HG02938 (cell line): ENCODE results near the gene TPD52L1.
"Not testable (repeated sequence)": the region's sequence is repeated elsewhere in the genome, so short reads cannot be mapped to it uniquely, and the experiment has no call there.

Experiments used
- ATAC-seq: cut with Tn5 transposase; IDR thresholded peaks from one replicate; pipeline ENCODE4 v1.9.1; 2021; ENCODE audit warnings: mild to moderate bottlenecking, moderate library complexity; ENCODE audit not compliant: unreplicated experiment

The TPD52L1 gene

DNA sequence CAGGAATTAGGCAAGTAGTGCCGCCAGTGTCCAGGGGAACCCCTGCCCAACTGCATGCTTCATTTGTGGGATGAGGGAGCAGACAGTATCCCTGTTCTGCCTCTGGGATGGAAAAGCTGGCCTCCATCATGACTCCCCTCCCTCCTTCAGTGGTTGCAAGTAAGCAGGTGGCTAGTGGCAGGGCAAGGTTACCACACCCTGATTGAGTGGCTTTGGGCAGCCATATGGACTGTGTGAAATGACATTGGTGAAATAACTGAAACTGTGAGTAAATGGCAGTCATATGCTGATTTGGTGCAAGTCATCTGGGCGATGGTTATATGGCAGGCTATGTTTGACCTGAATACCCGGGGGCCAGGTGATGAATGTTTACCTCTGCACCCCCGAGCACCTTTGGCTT, 115.2 kb downstream of the TPD52L1 start:
- ATAC-seq = no peak

- ATAC-seq = no peak
Measured at GRCh38 chr6:125269328-125269985, 115.9 kb downstream of the TPD52L1 start.

- no peak for ATAC-seq
Measured at GRCh38 chr6:125270380-125270779, 116.8 kb downstream of the TPD52L1 start.

DNA sequence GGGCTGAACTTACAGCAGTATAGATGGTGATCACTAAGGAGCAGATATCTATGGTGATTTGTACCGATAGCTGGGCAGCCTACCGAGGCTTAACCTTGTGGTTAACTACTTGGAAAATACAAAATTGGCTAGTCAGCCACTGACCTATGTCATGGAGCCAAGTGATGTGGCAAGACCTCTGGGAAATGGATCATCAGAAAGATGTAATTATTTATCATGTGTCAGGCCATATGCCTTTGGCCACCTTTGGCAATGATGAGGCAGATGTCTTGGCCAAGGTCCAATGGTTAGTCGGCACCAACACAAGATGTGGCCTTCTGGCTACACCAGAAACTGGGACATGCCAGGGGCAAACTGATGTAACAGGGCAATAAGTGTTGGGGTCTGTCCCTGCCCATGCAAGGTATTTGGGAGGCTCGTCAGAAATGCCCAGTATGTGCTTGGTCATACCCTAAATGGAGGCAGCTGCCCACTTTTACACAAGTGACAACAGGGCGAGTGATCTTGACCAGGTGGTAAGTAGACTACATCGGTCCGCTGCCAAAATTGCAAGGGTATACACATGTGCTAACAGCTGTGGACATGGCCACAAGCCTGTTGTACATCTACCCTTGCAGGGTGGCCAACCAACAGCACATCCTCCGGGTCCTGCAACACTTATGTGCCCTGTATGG, 118.0 kb downstream of the TPD52L1 start:
- no peak for ATAC-seq

- ATAC-seq = no peak
Measured at GRCh38 chr6:125273251-125273650, 119.7 kb downstream of the TPD52L1 start.

DNA sequence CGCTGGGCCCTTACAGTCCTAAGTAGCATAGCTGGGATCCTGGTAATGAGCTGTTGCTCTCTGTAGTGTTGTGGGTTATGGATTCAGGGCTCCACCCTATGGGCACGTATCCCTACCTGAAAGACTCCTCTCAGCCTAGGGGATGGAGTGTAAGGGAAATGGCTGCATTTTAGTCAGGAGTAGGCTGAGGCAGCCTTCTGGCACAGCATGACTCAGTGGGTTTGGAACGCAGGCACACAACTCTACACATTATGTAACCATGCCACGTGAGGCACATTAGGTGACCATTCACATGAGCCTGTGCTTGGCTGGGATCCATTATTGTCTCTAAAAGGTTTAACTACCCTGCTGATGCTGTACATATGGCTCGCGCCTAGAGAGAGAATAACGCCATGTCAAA, 120.4 kb downstream of the TPD52L1 start:
- ATAC-seq = no peak

DNA sequence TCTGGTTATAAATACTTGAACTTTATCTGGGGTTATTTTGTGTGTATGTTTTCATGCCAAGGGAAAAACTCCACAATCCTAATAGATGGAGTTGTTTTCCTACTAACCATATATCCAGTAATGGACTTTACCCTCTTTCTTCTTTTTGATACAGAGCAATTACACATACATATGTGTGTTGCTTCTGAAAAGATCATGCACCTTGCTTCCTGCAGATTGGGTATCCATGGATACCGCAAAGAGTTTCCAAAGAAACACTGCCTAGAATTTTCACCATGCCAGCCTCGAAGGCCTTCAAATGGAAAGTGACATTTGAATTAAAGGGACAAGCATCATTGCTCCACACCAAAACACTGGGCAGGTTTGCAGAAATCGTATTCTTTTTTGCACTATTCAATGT, 121.4 kb downstream of the TPD52L1 start:
- ATAC-seq = no peak

DNA sequence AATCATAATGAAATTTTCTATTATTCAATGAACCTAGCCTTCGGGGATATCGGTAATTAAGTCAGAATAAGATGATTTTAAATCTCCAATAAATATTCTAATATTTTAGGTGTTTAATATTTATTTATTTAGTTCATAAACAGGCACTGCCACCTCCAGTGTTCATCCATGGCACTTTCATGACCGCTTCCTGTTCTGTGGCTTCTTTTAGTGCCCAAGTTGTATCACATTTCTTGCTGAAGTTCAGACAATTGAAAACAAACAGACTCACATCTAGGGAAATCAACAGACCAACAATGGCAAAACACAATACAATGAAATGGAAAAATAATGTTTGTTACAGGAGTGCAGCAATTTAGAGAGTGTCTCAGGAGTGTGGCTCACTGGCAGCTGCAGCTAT, 122.2 kb downstream of the TPD52L1 start:
- ATAC-seq = no peak

- ATAC-seq = no peak
Measured at GRCh38 chr6:125277838-125278237, 124.3 kb downstream of the TPD52L1 start.

DNA sequence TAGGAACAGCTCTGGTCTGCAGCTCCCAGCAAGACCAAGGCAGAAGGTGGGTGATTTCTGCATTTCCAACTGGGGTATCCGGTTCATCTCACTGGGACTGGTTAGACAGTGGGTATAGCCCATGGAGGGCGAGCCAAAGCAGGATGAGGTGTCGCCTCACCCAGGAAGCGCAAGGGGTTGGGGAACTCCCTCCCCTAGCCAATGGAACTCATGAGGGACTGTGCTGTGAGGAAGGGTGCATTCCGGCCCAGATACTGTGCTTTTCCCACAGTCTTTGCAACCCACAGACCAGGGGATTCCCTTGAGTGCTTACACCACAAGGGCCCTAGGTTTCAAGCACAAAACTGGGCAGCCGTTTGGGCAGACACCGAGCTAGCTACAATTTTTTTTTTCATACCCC, 126.4 kb downstream of the TPD52L1 start:
- no peak for ATAC-seq

DNA sequence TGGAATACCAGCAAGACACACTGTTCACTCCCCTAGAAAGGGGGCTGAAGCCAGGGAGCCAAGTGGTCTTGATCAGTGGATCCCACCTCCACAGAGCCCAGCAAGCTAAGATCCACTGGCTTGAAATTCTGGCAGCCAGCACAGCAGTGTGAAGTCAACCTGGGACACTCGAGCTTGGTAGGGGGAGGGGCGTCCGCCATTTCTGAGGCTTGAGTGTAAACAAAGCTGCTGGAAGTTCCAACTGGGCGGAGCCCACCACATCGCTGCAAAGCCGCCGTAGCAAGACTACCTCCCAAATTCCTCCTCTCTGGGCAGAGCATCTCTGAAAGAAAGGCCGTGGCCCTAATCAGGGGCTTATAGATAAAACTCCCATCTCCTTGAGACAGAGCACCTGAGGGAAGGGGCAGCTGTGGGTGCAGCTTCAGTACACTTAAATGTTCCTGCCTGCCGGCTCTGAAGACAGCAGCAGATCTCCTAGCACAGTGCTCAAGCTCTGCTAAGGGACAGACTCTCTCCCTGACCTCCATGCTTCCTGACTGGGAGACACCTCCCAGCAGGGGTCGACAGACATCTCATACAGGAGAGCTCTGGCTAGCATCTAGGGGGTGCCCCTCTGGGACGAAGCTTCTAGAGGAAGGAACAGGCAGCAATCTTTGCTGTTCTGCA, 126.9 kb downstream of the TPD52L1 start:
- not testable (repeated sequence) for ATAC-seq

DNA sequence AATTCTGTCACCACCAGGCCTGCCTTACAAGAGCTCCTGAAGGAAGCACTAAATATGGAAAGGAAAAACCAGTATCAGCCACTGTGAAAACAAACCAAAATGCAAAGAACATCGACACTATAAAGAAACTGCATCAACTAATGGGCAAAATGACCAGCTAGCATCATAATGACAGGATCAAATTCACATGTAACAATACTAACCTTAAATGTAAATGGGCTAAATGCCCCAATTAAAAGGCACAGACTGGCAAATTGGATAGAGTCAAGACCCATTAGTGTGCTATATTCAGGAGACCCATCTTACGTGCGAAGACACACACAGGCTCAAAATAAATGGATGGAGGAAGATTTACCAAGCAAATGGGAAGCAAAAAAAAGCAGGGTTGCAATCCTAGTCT, 128.9 kb downstream of the TPD52L1 start:
- ATAC-seq = not testable (repeated sequence)

- ATAC-seq = no peak
Measured at GRCh38 chr6:125285353-125285752, 131.8 kb downstream of the TPD52L1 start.

DNA sequence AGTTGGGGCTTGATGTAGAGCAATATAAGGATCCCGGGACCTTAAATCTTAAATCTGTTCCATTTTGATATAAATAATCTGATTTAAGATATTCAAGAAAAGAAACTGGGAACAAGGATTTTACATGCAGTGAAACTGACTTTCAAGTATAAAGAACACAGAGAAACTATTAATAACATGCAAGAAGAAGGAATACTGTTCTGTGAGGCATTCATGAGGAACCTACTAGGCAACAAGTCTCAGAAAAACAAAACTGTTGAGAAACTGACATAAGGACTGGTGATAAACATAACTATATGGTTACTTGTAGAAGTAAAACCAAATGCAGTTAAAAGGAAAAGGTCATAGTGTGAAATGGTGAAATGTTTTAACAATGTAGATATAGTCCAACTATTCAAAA, 132.4 kb downstream of the TPD52L1 start:
- no peak for ATAC-seq

- no peak for ATAC-seq
Measured at GRCh38 chr6:125287718-125288117, 134.1 kb downstream of the TPD52L1 start.

DNA sequence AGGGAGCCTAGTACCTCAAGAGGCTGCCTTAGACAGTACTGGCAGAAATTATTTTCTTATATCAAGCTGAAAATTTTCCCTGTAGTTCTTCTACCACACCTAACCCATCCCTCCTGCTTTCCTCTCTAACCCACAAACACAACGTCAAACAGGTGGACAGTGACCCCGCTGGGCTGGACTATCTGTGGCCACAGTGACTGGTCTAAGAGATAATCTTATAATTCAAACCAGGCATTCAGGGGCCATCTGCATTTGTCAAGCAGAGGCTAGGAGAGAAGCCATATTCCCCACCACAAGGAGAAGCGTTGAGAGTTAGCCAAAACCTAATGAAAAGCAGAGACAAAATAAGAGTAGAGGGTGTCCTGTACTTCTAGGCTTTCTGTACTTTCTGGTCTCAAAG, 140.0 kb downstream of the TPD52L1 start:
- ATAC-seq = no peak

DNA sequence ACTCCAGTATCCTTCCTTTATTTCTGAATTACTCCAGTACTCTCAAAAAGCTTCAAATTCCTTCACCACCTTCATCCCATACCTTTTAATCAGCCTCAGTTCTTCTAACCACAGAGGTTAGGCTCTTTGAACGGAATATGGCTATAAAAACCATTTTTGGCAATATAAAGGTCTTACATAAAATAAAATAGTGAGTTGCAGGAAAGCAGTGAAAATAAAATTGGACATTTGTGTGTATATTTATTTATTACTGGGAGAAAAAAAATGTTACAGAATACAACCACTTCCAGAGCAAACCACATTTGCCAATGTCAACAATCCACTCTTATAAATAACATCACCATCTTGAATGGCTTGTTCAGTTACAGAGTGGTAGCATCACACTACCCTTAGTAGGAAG, 140.5 kb downstream of the TPD52L1 start:
- ATAC-seq = no peak

- ATAC-seq = no peak
Measured at GRCh38 chr6:125294925-125295324, 141.4 kb downstream of the TPD52L1 start.

DNA sequence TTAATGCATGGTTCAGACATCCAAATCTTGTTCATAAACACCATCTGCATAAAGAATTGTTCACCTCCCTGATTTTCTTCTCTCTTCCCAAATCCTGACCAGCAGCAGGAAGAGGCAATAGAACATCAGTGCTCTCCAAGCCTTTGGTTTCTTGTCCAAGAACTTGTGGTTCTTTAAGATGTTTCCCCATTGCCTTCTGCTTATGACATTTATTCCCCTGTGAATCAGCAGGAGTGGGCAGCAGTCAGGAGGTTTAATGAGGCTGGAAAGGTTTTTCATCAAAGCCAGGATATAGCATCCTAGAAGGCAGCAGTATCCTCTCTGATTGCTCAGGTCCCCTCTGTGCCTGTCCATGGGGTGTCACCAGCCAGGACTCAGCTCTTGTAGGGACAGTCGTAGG, 142.9 kb downstream of the TPD52L1 start:
- ATAC-seq = no peak

DNA sequence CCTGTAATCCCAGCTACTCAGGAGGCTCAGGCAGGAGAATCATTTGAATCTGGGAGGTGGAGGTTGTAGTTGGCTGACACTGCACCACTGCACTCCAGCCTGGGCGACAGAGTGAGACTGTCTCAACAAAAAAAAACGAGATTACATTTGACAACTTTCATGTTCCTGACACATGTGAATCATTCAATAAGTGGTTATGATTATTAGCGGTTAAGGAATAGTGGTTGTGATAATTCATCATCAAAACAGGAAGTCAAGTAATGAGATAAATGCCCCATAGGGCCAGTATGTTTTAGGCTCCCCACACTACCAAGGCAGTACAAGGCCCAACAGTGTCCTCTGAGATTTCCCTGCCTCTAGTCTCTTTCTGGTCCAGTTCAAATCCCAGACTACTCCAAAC, 145.7 kb downstream of the TPD52L1 start:
- ATAC-seq = no peak

DNA sequence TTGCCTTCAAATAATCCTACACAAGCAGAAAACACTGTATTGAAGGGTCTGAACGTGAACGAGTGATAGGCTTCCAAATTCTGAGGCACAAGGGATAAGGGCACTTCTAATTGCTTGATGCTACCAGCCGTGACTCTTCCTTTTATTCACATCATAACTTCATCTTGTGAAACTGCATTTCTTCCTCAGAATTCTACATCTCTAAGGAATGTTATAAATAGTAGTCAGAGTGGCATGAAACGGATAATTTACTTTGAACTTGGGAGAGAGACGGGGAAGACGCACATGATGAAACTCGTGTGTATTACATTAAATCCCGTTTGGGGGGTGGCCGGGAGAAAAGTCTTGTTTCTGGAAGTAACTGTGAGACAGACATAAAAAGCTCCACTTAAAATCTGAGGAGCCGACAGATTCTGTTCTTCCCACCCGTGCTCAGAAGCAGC, 147.4 kb downstream of the TPD52L1 start:
- ATAC-seq = no peak
